ENCODE measurements around the gene TFF3. TPM values are rescaled to one million over a fixed set of nuclear protein-coding genes. Genes with fewer than 3 reads are reported as not detected.

TFF3 gene
- polyA plus RNA-seq, 1 experiment: not detected

DNA sequence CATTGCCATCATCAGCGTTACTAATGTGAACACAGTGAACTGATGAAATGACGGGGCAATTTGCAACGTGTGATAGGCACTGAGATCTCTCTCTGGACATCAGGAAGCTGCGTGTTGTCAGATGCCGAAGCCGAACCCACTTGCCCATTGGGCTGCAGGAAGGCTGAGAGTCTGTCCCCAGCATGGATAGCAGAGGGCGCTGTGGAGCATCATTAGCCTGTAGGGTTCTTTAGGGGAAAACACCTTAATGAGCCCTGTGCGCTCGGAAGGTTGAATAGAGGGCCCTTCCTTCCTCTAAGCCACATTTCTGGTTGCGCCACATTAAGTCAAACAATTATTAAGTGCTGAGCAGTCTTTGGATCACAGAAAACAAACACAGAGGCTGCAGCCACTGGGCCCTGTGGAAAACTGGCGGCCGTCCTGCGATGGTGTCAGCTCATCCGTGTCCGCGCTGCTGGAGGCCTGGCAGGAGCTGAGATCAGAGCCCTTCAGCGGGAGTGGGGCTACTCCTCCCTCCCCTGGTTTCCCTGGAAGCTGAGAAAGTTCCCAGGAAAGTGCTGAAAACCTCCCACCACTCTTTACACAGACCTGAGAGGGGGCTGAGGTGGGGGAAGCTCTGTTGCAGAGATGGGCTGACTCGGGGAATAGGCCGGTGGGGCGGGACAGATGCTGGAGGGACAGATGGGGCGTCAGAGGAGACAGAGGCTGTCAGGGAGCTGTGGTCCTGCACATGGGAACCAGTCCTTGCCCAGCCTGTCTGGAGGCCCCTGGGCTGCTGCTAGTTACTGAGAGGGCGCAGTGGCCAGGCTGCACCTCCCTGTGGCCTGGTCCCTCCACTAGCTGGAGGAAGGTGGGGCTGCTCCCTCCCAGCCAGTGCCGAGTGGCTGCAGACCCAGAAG is 22.9 kb upstream of the TFF3 start:
- H3K27me3 ChIP-seq (ENCODE audit: control insufficient read depth, insufficient read depth, low read length): peaks cover 2% of the 10 kb centered on the region
- no peaks in the 10 kb centered on the region for H3K36me3 ChIP-seq (ENCODE audit: control insufficient read depth, insufficient read depth, low read length)
- CTCF ChIA-PET: interaction anchor here (1.0 to 1.1 kb wide), 2 partner anchors 9 to 193 kb away, joined by 3 to 4 read pairs; no protein-coding TSS in a partner anchor
- no peak overlapping the region for H3K4me3 ChIP-seq (ENCODE audit: low read depth, low read length)
- no peak for DNase-seq (ENCODE audit: low read depth)
- peak; percentile 41 for TF ChIP-seq CTCF (IDR thresholded peaks at IDR 0.05; ENCODE audit: insufficient read depth, low read depth, low read length)
- POLR2A ChIA-PET: no interaction called here

GRCh38 chr21:42337276-42337675 is 22.1 kb upstream of the TFF3 start:
- Histone ChIP-seq H3K4me3 (ENCODE audit: low read depth, low read length) (no peak overlapping the region), H3K27me3 (ENCODE audit: control insufficient read depth, insufficient read depth, low read length) (peaks cover 2% of the 10 kb centered on the region), H3K36me3 (ENCODE audit: control insufficient read depth, insufficient read depth, low read length) (no peaks in the 10 kb centered on the region)
- DNase-seq (ENCODE audit: low read depth): no peak
- no peak for TF ChIP-seq CTCF (IDR thresholded peaks at IDR 0.05; ENCODE audit: insufficient read depth, low read depth, low read length)
- POLR2A ChIA-PET: interaction anchor here (0.7 kb wide), 1 partner anchor 574 kb away, joined by 4 read pairs; no protein-coding TSS in a partner anchor
- CTCF ChIA-PET: no interaction called here

DNA sequence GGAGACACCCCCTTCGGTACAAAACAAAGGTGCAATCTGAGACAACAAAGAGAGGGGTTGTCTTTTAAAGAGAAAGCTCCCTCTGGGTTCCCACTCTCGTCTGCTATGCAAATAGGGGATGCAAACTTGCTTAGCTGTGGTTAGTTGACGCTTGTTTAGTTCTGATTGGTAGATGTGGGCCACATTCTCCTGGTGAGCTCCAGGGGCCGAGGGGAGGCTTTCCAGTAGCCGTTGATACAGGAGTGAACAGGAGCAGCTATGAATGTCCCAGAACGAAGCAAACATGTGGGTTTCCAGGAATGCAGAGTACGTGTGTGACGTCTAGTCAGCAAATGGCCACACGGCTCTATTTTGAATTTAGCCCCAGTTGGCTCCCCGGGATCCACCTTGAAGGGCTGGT is 20.8 kb upstream of the TFF3 start:
- ChIA-PET CTCF (no interaction called here), POLR2A (no interaction called here)
- no peak for TF ChIP-seq CTCF (IDR thresholded peaks at IDR 0.05; ENCODE audit: insufficient read depth, low read depth, low read length)
- Histone ChIP-seq H3K36me3 (ENCODE audit: control insufficient read depth, insufficient read depth, low read length) (no peaks in the 10 kb centered on the region), H3K27me3 (ENCODE audit: control insufficient read depth, insufficient read depth, low read length) (peaks cover 2% of the 10 kb centered on the region), H3K4me3 (ENCODE audit: low read depth, low read length) (no peak overlapping the region)
- DNase-seq (ENCODE audit: low read depth): no peak

DNA sequence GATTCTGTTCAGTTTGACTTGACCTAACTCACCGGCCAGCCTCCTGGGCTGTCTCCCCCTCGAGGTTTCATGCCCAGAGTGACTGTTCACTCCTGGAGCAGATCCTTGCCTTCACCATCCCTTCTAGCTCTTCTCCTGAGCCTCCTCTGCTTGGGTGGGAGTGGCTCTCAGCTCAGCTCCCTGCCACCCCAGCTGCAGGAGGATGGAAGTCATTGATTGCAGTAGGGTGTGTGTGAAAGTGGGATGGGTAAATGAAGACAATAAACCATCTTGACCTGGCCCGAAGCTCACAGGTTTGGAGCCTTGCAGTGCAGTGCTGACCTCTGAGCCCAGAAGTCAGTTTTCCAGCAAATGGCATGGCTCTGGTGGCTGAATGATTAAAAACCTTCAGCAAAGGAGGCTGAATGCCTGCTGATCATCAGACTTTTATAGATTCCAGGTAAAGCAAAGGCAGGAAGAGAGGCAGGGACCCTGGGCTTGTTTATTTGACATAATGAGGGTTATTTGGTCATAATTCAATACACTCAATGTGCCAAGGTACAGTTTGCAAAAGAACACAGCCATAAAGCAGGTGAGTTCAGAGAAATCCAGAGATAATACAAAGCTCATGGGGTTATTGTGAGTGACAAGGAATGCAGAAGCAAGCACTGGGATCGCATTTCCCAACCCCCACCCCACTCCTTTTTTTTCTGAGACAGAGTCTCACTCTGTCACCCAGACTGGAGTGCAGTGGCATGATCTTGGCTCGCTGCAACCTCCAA is 17.5 kb upstream of the TFF3 start:
- Histone ChIP-seq H3K27me3 (ENCODE audit: control insufficient read depth, insufficient read depth, low read length) (peaks cover under 1% of the 10 kb centered on the region), H3K4me3 (ENCODE audit: low read depth, low read length) (no peak overlapping the region), H3K36me3 (ENCODE audit: control insufficient read depth, insufficient read depth, low read length) (no peaks in the 10 kb centered on the region)
- CTCF ChIA-PET: no interaction called here
- DNase-seq (ENCODE audit: low read depth): no peak
- POLR2A ChIA-PET: no interaction called here
- no peak for TF ChIP-seq CTCF (IDR thresholded peaks at IDR 0.05; ENCODE audit: insufficient read depth, low read depth, low read length)

DNA sequence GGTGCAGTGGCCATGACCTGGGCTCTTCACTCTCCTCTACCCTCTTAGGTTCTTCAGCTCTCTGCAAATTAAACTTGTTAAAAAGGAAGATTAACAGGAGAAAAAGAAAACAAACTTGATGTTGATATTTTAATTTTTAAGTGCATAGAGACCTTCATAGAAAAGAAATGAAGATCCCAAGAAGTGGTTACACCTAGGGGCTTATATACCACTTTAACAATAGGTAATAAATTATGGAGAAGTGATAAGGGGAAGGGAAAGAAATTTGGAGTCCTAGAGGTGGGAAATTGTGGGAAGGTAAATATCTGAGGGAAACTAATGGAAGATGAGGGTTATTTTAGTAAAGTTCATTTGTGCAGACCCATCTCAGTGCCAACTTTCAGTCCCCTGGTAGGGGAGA is 16.5 kb upstream of the TFF3 start:
- POLR2A ChIA-PET: no interaction called here
- Histone ChIP-seq H3K27me3 (ENCODE audit: control insufficient read depth, insufficient read depth, low read length) (no peaks in the 10 kb centered on the region; the same call in 1 of the 2 replicates), H3K36me3 (ENCODE audit: control insufficient read depth, insufficient read depth, low read length) (no peaks in the 10 kb centered on the region), H3K4me3 (ENCODE audit: low read depth, low read length) (no peak overlapping the region)
- no peak for TF ChIP-seq CTCF (IDR thresholded peaks at IDR 0.05; ENCODE audit: insufficient read depth, low read depth, low read length)
- DNase-seq (ENCODE audit: low read depth): no peak
- CTCF ChIA-PET: interaction anchor here (0.6 to 1.2 kb wide), 3 partner anchors 9 to 21 kb away, joined by 3 read pairs; no protein-coding TSS in a partner anchor
